GM12878 (cell line): ENCODE results near the gene MEIS2. TPM values are rescaled to one million over a fixed set of nuclear protein-coding genes. Genes with fewer than 3 reads are reported as not detected.

Experiments used
- ATAC-seq: fragments of 200-7000 bp; cut with Tn5 transposase; 3 replicates; pipeline ENCODE4 v1.9.1; 2020; ENCODE audit warnings: mild to moderate bottlenecking, moderate library complexity
- BruUV-seq: library from RNA; stranded (reverse); fragments of 400-500 nt; replicated peaks from 2 replicates; lab custom pipeline; 2021; lab: Mats Ljungman, UMichigan
- CTCF ChIA-PET: fragments of 300-600 bp; sonication (Branson Sonifier 250); formaldehyde crosslinking; extraction: SDS; loops from one replicate; lab custom pipeline; 2021; ENCODE audit warnings: inconsistent platforms; lab: Yijun Ruan, JAX
- POLR2A ChIA-PET: fragments of 350-600 bp; formaldehyde crosslinking; extraction: SDS; loops from one replicate; lab custom pipeline; 2021; ENCODE audit warnings: inconsistent platforms; lab: Charles Lee
- RAD21 ChIA-PET: fragments of 300-600 bp; sonication (Branson Sonifier 250); formaldehyde crosslinking; loops from one replicate; lab custom pipeline; 2023; ENCODE audit warnings: antibody characterized with exemption; ENCODE audit not compliant: unreplicated experiment; lab: Charles Lee
- SMC1A ChIA-PET: fragments of 300-600 bp; sonication (Branson Sonifier 250); formaldehyde crosslinking; loops from one replicate; lab custom pipeline; 2023; ENCODE audit not compliant: unreplicated experiment, uncharacterized antibody; lab: Charles Lee
- DNase-seq: peaks from one replicate; pipeline ENCODE4 v3.0.0-alpha.2; 2011; ENCODE audit warnings: low read depth, low spot score
- FAIRE-seq: peaks from 3 replicates; lab custom pipeline; 2011; peaks lifted over from hg19 to GRCh38; lab: Jason Lieb, UNC
- H2AFZ ChIP-seq: 2 replicates; pipeline ENCODE4 v1.6.0; 2011; ENCODE audit warnings: low read depth, low read length, control low read depth; ENCODE audit not compliant: control insufficient read depth
- H3K27ac ChIP-seq: 2 replicates; pipeline ENCODE4 v1.5.1; 2011; ENCODE audit warnings: control low read depth; ENCODE audit not compliant: control insufficient read depth, insufficient read depth
- H3K27me3 ChIP-seq, 2 experiments: replicated peaks in 1 of 2; 2 replicates each; pipeline versions ENCODE4 v1.6.0 to v1.6.1; 2011; ENCODE audit warnings: low read length in 1 of 2; ENCODE audit not compliant: control insufficient read depth in 2 of 2, insufficient read depth in 2 of 2
- H3K36me3 ChIP-seq, 2 experiments: 2 replicates each; pipeline ENCODE4 v1.5.1; 2011; ENCODE audit warnings: low read length in 1 of 2; ENCODE audit not compliant: control insufficient read depth in 2 of 2, insufficient read depth in 2 of 2
- H3K4me1 ChIP-seq: 2 replicates; pipeline ENCODE4 v1.6.1; 2011; ENCODE audit warnings: mild to moderate bottlenecking, low read length, moderate library complexity, mixed read lengths; ENCODE audit not compliant: control insufficient read depth, insufficient read depth
- H3K4me2 ChIP-seq: 2 replicates; pipeline ENCODE4 v1.6.0; 2011; ENCODE audit warnings: control low read depth; ENCODE audit not compliant: control insufficient read depth, insufficient read depth
- H3K4me3 ChIP-seq: fragments of 200-600 bp; sonication (generic); 2 replicates; pipeline ENCODE4 v1.5.1; 2016
- H3K79me2 ChIP-seq: 2 replicates; pipeline ENCODE4 v1.6.0; 2011; ENCODE audit warnings: low read length; ENCODE audit not compliant: control insufficient read depth, insufficient read depth
- H3K9ac ChIP-seq: 2 replicates; pipeline ENCODE4 v1.8.0; 2011; ENCODE audit warnings: low read length, control low read depth, mixed read lengths; ENCODE audit not compliant: control insufficient read depth, insufficient read depth
- H3K9me3 ChIP-seq: replicated peaks from 3 replicates; pipeline ENCODE4 v1.5.1; 2011; ENCODE audit warnings: mild to moderate bottlenecking, low read length; ENCODE audit not compliant: control insufficient read depth, insufficient read depth
- H4K20me1 ChIP-seq: 2 replicates; pipeline ENCODE4 v1.6.0; 2011; ENCODE audit not compliant: control insufficient read depth, insufficient read depth
- CBX5 ChIP-seq: sonication (generic); IDR thresholded peaks from 2 replicates; pipeline ENCODE4 v1.6.1; 2016; ENCODE audit warnings: low read depth, moderate library complexity, mild to moderate bottlenecking, inconsistent platforms
- CHD4 ChIP-seq: fragments of 200-600 bp; sonication (generic); IDR thresholded peaks from 2 replicates; pipeline ENCODE4 v1.6.1; 2016; ENCODE audit warnings: mild to moderate bottlenecking
- EZH2 ChIP-seq: IDR thresholded peaks from 2 replicates; pipeline ENCODE4 v1.6.1; 2012; ENCODE audit warnings: low read depth, mild to moderate bottlenecking, control low read depth, inconsistent platforms, low read length, borderline replicate concordance; ENCODE audit not compliant: control insufficient read depth
- FOXM1 ChIP-seq: IDR thresholded peaks from 2 replicates; pipeline ENCODE4 v1.6.1; 2012; ENCODE audit warnings: low read depth, mild to moderate bottlenecking, inconsistent platforms, low read length, moderate library complexity
- GATAD2B ChIP-seq: fragments of 450-650 bp; conservative IDR thresholded peaks from 2 replicates; pipeline ENCODE4 v1.6.1; 2017; ENCODE audit warnings: low read depth, mild to moderate bottlenecking, moderate library complexity
- KAT2A ChIP-seq: conservative IDR thresholded peaks from 2 replicates; pipeline ENCODE4 v1.6.1; 2011; ENCODE audit warnings: low read depth, low read length; ENCODE audit not compliant: control insufficient read depth
- MEF2B ChIP-seq: fragments of 450-650 bp; IDR thresholded peaks from 2 replicates; pipeline ENCODE4 v1.6.1; 2018; ENCODE audit warnings: mild to moderate bottlenecking, moderate library complexity; ENCODE audit not compliant: partially characterized antibody, poor library complexity, severe bottlenecking
- MTA2 ChIP-seq: fragments of 450-650 bp; IDR thresholded peaks from 2 replicates; pipeline ENCODE4 v1.6.1; 2016; ENCODE audit warnings: low read depth, mild to moderate bottlenecking, moderate library complexity
- NFIC ChIP-seq: IDR thresholded peaks from 2 replicates; pipeline ENCODE4 v1.6.1; 2012; ENCODE audit warnings: low read depth, mild to moderate bottlenecking, inconsistent platforms, low read length, moderate library complexity
- POU2F2 ChIP-seq: IDR thresholded peaks from 3 replicates; pipeline ENCODE4 v1.6.1; 2011; ENCODE audit warnings: low read depth, mild to moderate bottlenecking, low read length, borderline replicate concordance
- SPI1 ChIP-seq: IDR thresholded peaks from 2 replicates; pipeline ENCODE4 v1.6.1; 2011; ENCODE audit warnings: low read depth, mild to moderate bottlenecking, low read length, moderate library complexity, borderline replicate concordance; ENCODE audit not compliant: insufficient read depth
- WRNIP1 ChIP-seq: IDR thresholded peaks from 2 replicates; pipeline ENCODE4 v1.6.1; 2011; ENCODE audit warnings: low read depth, low read length, improper control_type of control experiment, borderline replicate concordance
- YBX1 ChIP-seq: fragments of 450-650 bp; IDR thresholded peaks from 2 replicates; pipeline ENCODE4 v1.6.1; 2016; ENCODE audit warnings: antibody characterized with exemption
- ZNF274 ChIP-seq: IDR thresholded peaks from one replicate; pipeline ENCODE4 v1.8.0; 2011; ENCODE audit not compliant: insufficient read length, insufficient read depth
- ZNF622 ChIP-seq: fragments of 450-650 bp; IDR thresholded peaks from 2 replicates; pipeline ENCODE4 v1.6.1; 2017; ENCODE audit warnings: mild to moderate bottlenecking, inconsistent platforms
- WGBS: methylation state at CpG from one replicate; pipeline ENCODE4 v1.1.6; 2016; ENCODE audit warnings: low lambda C conversion rate; ENCODE audit not compliant: insufficient replicate concordance, insufficient coverage; ENCODE audit errors: missing lambda C conversion rate; 5-methylcytosine and 5-hydroxymethylcytosine counted together
- in situ Hi-C: fragments of 300-500 bp; cut with MboI; formaldehyde crosslinking; loops from 9 replicates; pipeline ENCODE4 v1.14.3; 2018; ENCODE audit warnings: mixed read lengths
- intact Hi-C: fragments of 100-400 bp; cut with micrococcal nuclease; formaldehyde crosslinking; loops from one replicate; pipeline ENCODE4 v1.14.2; 2022; ENCODE audit not compliant: unreplicated experiment
- polyA plus RNA-seq, 11 experiments: library from polyadenylated mRNA; depleted of rRNA in 4 of 11; unstranded in 6 of 11; stranded (reverse) in 5 of 11; fragments of >200 nt; fragmentation: Nextera tagmentation in 4 of 11; fragmentation: Illumina TruSeq in 1 of 11; extraction: Ambion mirVana in 4 of 11; extraction: Trizol in 1 of 11; gene quantifications; 1 replicate in 1 of 11; 2 replicates in 10 of 11; pipeline versions ENCODE4 v1.2.1 to v1.2.3, GENCODE V29; 2011 to 2016; ENCODE audit warnings: inconsistent platforms in 2 of 11, missing spikeins in 2 of 11, low read depth in 1 of 11
- total RNA-seq, 4 experiments: library from RNA; depleted of rRNA in 3 of 4; stranded (reverse); fragments of >200 nt in 3 of 4; fragmentation: Illumina TruSeq in 1 of 4; extraction: Trizol in 1 of 4; gene quantifications; 2 replicates each; pipeline versions ENCODE4 v1.2.1 to v1.2.3, GENCODE V29; 2013 to 2021
- TF ChIP-seq, protein P1 (sequence below): IDR thresholded peaks from 2 replicates; pipeline ENCODE4 v1.6.1; 2012; ENCODE audit warnings: low read depth, low read length, improper control_type of control experiment
- TF ChIP-seq, protein P2 (sequence below): fragments of 450-650 bp; IDR thresholded peaks from 2 replicates; pipeline ENCODE4 v1.6.1; 2017; ENCODE audit warnings: mild to moderate bottlenecking, moderate library complexity
- TF ChIP-seq, protein P3 (sequence below): fragments of 450-650 bp; IDR thresholded peaks from 2 replicates; pipeline ENCODE4 v1.6.1; 2017; ENCODE audit warnings: mild to moderate bottlenecking, low read depth, inconsistent platforms; ENCODE audit not compliant: poor library complexity, severe bottlenecking

Gene MEIS2
- total and polyA plus RNA-seq, 10 of the 15 experiments (the other 5 are each of a cell fraction or from before 2014, with no cell fraction given), result 9.2 to 54.0 (median 20.4) TPM

DNA sequence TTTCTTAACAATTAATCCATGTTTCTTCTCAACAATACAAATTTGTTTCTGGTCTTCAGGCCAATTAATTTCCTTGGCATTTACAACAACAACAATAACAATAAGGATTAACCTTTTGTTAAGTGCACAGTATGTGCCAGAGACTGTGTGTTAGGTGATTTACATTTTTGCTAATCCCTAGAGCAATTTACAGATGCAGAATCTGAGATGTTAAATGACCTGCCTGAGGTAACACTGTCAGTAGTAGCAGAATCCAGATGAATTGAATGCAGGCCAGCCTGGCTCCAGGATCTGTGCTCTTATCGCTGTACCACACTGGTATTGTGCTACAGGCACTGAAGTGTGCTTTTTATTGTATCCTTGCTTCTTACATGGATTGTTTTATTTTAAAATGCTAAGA is 122.2 kb downstream of the MEIS2 start:
- Histone ChIP-seq H3K36me3 (no peaks in the 10 kb centered on the region), H3K4me3 (no peak overlapping the region), H2AFZ (no peak overlapping the region), H3K4me1 (no peaks in the 10 kb centered on the region), H3K9ac (no peak overlapping the region), H3K4me2 (no peak overlapping the region), H3K79me2 (no peaks in the 10 kb centered on the region), H3K9me3 (no peaks in the 10 kb centered on the region), H3K27me3 (no peaks in the 10 kb centered on the region), H3K27ac (no peak overlapping the region), H4K20me1 (no peaks in the 10 kb centered on the region)
- 48% methylated on average over 1 of the region's 1 CpG for WGBS
- POLR2A ChIA-PET, result no interaction called here
- TF ChIP-seq SPI1 (no peak), YBX1 (no peak), NFIC (no peak), FOXM1 (no peak), CHD4 (no peak), EZH2 (no peak), CBX5 (no peak), ZNF622 (no peak), MTA2 (no peak), POU2F2 (no peak), KAT2A (no peak), ZNF274 (no peak), MEF2B (no peak), GATAD2B (no peak), WRNIP1 (no peak)
- TF ChIP-seq, protein P1, sequence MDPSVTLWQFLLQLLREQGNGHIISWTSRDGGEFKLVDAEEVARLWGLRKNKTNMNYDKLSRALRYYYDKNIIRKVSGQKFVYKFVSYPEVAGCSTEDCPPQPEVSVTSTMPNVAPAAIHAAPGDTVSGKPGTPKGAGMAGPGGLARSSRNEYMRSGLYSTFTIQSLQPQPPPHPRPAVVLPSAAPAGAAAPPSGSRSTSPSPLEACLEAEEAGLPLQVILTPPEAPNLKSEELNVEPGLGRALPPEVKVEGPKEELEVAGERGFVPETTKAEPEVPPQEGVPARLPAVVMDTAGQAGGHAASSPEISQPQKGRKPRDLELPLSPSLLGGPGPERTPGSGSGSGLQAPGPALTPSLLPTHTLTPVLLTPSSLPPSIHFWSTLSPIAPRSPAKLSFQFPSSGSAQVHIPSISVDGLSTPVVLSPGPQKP, result no peak
- TF ChIP-seq, protein P2, sequence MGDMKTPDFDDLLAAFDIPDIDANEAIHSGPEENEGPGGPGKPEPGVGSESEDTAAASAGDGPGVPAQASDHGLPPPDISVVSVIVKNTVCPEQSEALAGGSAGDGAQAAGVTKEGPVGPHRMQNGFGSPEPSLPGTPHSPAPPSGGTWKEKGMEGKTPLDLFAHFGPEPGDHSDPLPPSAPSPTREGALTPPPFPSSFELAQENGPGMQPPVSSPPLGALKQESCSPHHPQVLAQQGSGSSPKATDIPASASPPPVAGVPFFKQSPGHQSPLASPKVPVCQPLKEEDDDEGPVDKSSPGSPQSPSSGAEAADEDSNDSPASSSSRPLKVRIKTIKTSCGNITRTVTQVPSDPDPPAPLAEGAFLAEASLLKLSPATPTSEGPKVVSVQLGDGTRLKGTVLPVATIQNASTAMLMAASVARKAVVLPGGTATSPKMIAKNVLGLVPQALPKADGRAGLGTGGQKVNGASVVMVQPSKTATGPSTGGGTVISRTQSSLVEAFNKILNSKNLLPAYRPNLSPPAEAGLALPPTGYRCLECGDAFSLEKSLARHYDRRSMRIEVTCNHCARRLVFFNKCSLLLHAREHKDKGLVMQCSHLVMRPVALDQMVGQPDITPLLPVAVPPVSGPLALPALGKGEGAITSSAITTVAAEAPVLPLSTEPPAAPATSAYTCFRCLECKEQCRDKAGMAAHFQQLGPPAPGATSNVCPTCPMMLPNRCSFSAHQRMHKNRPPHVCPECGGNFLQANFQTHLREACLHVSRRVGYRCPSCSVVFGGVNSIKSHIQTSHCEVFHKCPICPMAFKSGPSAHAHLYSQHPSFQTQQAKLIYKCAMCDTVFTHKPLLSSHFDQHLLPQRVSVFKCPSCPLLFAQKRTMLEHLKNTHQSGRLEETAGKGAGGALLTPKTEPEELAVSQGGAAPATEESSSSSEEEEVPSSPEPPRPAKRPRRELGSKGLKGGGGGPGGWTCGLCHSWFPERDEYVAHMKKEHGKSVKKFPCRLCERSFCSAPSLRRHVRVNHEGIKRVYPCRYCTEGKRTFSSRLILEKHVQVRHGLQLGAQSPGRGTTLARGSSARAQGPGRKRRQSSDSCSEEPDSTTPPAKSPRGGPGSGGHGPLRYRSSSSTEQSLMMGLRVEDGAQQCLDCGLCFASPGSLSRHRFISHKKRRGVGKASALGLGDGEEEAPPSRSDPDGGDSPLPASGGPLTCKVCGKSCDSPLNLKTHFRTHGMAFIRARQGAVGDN, result no peak
- TF ChIP-seq, protein P3, sequence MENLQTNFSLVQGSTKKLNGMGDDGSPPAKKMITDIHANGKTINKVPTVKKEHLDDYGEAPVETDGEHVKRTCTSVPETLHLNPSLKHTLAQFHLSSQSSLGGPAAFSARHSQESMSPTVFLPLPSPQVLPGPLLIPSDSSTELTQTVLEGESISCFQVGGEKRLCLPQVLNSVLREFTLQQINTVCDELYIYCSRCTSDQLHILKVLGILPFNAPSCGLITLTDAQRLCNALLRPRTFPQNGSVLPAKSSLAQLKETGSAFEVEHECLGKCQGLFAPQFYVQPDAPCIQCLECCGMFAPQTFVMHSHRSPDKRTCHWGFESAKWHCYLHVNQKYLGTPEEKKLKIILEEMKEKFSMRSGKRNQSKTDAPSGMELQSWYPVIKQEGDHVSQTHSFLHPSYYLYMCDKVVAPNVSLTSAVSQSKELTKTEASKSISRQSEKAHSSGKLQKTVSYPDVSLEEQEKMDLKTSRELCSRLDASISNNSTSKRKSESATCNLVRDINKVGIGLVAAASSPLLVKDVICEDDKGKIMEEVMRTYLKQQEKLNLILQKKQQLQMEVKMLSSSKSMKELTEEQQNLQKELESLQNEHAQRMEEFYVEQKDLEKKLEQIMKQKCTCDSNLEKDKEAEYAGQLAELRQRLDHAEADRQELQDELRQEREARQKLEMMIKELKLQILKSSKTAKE, result no peak
- SMC1A ChIA-PET, result no interaction called here
- no peak for FAIRE-seq
- CTCF ChIA-PET, result no interaction called here
- RAD21 ChIA-PET, result no interaction called here
- no peak for DNase-seq
- intact Hi-C loops (no loop called here), in situ Hi-C loops (no loop called here)
- ATAC-seq, result no peak
- no TSS peak for BruUV-seq
